Measurements from ENCODE around the gene VAPB.

The VAPB gene

DNA sequence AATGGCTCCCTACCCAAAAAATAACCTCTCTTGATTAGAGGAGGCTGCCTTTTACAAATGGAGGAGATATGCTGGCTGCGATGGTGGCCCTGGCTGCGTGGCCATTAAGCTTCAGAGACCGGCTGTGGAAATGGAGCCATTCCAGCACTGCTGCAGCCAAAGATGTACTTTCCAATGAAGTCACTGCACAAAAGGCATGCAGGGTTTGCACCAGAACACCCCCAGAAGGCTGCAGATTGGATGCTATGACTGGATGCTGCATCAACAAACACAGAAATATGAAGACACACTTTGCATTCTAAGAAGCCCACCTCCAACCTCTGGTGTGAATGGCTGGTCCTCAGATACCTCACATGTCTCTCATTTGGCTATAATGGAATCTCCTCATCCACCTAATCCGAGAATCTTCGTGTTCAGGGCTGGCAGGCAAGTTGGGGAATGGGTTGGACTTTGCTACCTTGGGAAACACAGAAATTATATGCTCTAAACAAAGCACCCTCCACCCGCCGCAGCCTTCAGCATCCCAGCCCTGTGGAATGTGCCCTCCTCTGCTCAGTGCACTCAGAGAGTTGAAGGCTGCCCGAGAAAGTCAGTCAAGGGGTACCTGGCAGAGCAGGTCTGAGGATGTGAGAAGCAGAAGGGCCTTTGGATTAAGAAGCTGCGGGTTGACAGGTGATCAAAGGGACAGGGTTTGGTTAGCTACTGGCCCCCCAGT lies 90.9 kb downstream of the VAPB start:
- DNase-seq (ENCODE audit: low read depth) = no peak
- TF ChIP-seq, protein P1, sequence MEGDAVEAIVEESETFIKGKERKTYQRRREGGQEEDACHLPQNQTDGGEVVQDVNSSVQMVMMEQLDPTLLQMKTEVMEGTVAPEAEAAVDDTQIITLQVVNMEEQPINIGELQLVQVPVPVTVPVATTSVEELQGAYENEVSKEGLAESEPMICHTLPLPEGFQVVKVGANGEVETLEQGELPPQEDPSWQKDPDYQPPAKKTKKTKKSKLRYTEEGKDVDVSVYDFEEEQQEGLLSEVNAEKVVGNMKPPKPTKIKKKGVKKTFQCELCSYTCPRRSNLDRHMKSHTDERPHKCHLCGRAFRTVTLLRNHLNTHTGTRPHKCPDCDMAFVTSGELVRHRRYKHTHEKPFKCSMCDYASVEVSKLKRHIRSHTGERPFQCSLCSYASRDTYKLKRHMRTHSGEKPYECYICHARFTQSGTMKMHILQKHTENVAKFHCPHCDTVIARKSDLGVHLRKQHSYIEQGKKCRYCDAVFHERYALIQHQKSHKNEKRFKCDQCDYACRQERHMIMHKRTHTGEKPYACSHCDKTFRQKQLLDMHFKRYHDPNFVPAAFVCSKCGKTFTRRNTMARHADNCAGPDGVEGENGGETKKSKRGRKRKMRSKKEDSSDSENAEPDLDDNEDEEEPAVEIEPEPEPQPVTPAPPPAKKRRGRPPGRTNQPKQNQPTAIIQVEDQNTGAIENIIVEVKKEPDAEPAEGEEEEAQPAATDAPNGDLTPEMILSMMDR (IDR thresholded peaks at IDR 0.05; ENCODE audit: control insufficient read depth, extremely low read depth, insufficient read depth) = no peak
- no peak overlapping the region for H3K4me3 ChIP-seq (ENCODE audit: low read depth, low read length)

DNA sequence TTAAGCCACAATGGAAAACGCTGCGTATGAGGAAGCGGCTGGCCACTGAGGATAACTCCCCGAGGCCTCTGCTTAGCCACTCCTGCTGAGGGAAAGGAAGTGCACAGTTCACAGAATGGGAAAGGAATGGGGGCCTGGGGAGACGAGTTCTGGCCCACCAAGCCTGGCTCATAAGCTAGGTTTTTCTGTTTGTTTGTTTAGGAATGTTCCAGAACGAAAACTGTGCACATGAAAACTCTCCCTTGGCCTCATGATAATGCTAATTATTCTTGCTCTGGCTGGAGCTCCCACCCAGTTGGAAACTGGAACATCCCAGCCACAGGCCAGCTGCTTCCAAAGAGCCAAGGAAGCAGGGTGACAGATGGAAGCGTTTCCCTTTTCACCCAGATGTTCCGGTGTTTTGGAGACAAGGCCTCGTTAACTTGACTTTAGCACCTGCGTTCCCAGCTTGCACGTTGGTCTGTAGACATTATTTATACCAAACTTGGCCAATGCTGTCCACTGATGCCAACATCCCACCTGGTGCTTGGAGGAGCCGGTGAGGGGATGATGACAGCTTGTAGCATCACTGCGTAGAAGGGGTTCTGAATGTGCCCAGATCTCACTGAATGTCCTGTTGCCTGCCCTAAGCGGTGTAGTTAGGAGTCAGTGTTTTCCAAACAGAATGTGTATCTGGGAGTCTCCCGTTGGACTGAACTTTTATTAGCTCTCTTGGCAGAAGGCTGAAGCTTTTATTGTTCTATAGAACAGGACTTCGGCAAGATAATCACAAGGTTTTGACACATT lies 91.7 kb downstream of the VAPB start:
- no peak overlapping the region for H3K4me3 ChIP-seq (ENCODE audit: low read depth, low read length)
- TF ChIP-seq, protein P1 (IDR thresholded peaks at IDR 0.05; ENCODE audit: control insufficient read depth, extremely low read depth, insufficient read depth) = no peak
- DNase-seq (ENCODE audit: low read depth) = peak; percentile 71

DNA sequence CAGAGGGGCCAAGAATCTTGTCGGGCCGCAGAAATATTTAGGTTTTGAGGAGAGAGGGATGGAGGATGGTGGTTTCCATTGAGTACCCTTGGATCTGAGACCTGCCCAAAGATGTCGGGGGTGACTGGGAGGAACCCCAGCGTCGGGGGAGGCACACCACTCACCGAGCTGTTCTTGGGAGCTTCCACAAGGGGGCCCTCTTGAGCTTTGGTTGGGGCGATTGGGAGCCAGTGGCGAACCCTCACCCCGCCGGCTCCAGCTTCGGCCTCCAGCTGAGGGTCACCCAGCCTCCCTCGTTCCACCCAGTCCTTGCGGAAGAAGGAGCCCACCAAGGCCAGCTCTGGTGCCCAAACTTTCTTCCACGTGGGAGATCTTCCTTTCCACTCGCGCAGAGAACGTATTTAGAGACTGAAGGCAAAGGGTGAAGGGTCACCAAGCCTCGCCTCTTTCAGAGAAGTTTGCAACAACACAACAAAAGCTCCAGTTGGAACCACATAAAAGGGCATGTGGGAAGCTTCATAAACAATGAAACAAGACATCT lies 92.5 kb downstream of the VAPB start:
- H3K4me3 ChIP-seq (ENCODE audit: low read depth, low read length) = peak overlapping the region; percentile 10; the same call in 1 of the 2 replicates
- no peak for DNase-seq (ENCODE audit: low read depth)
- TF ChIP-seq, protein P1 (IDR thresholded peaks at IDR 0.05; ENCODE audit: control insufficient read depth, extremely low read depth, insufficient read depth) = peak; percentile 81

DNA sequence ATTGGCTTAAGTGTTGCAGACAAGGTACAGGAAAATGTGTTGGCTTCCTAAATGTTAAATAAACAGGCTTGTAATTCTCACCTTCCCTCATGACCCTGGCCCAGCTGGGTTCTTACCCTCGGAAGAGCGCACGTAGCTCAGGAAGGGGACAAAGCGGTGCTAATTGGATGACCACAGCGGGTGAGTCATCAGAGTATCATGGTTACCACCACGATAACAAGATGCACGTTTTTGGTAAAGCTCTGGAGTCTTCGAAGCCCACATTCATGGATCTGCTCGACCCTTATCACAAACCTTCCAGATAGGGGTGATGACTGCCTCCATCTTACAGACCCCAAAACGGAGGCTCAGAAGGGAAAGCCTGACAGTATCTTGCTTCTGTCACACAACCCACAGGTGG lies 93.4 kb downstream of the VAPB start:
- no peak for DNase-seq (ENCODE audit: low read depth)
- TF ChIP-seq, protein P1 (IDR thresholded peaks at IDR 0.05; ENCODE audit: control insufficient read depth, extremely low read depth, insufficient read depth) = no peak
- no peak overlapping the region for H3K4me3 ChIP-seq (ENCODE audit: low read depth, low read length)

DNA sequence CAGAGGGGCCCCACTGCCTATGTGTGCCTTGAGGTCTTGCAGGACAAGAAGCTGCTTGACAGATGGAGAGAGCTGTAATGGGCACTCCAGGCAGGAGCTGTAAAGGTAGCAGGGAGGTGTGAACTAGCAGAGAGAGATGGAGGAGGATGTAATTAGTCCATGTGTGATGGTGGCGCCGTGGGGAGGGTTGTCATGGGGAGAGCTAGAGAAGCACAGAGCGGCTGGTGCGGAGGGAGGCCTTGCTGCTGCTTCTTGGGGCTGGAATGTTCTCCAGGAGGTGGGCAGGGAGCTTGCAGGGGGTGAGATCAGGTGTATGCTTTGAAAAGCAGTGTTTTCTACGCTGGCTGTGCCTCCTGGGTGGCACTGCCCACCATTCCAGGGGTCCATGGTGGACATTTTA lies 94.0 kb downstream of the VAPB start:
- DNase-seq (ENCODE audit: low read depth) = no peak

DNA sequence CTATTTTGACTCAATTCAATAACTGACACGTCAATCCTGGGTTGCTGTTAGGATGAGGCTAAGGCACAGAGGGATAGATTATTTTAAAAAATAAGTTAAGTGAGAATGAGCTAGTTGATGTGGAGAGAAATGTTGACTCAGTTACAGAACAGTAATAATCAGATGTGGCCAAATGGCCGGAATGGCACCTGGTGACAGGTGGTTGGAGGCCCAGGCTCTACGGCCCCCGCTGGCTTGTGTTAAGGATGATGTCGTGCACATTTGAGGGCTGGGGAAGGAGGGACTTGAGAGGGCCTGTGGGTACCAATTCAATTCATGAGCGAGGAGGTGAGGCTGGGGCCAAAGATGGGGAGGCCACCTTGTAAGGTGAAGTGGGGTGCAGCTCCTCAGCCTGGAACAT lies 94.4 kb downstream of the VAPB start:
- H3K4me3 ChIP-seq (ENCODE audit: low read depth, low read length) = no peak overlapping the region
- no peak for DNase-seq (ENCODE audit: low read depth)
- TF ChIP-seq, protein P1 (IDR thresholded peaks at IDR 0.05; ENCODE audit: control insufficient read depth, extremely low read depth, insufficient read depth) = no peak

More for the DNA sequence above, 94.0 kb downstream of the VAPB start:
- TF ChIP-seq, protein P1 (IDR thresholded peaks at IDR 0.05; ENCODE audit: control insufficient read depth, extremely low read depth, insufficient read depth) = no peak
- H3K4me3 ChIP-seq (ENCODE audit: low read depth, low read length) = no peak overlapping the region

All from LNCaP clone FGC (cell line).